ENCODE measurements around the gene ZBTB5. TPM values are rescaled to one million over a fixed set of nuclear protein-coding genes. Genes with fewer than 3 reads are reported as not detected.

ZBTB5 gene
- total and polyA plus RNA-seq, 2 of the 13 experiments (the other 11 are each of a cell fraction or from before 2014, with no cell fraction given), result 12.5 to 20.5 TPM

DNA sequence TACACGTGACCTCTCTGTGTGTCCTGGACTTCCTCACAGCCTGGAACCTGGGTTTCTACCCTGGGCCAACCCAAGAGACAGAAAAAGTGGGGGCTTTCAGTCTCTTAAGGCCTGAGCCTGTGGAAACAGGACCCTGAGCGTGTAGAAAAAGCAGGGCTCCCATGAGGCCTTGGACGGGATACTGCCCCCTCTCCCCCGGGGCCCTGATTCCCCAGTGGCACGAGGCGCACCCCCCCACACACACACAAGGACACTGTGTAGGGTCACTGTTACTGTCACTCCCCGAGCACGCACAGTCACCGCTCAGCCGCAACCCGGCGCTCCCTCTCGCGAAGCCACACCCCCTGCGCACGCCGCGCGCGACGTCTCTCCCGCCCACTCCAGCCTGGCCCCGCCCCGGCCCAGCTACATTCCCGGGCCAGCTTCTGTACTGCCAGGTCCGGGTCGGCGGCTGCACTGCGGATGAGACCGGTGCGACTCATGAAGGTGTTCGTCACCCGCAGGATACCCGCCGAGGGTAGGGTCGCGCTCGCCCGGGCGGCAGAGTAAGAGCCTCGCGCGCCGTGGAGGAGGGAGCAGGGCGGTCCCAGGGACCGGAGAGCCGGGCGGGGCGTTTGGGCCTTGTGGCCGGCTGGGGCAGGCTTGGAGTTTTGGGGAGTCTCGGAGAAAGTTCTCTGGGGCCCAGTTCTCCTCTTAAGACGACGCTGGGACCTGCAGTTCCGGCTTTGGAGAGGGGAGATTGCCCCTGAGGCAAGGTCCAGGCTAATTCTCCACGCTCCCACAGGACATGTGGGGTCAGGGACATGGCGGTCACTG is 42.8 kb downstream of the ZBTB5 start, which contains the start of gene GRHPR (continued):
- TF ChIP-seq, protein P1, sequence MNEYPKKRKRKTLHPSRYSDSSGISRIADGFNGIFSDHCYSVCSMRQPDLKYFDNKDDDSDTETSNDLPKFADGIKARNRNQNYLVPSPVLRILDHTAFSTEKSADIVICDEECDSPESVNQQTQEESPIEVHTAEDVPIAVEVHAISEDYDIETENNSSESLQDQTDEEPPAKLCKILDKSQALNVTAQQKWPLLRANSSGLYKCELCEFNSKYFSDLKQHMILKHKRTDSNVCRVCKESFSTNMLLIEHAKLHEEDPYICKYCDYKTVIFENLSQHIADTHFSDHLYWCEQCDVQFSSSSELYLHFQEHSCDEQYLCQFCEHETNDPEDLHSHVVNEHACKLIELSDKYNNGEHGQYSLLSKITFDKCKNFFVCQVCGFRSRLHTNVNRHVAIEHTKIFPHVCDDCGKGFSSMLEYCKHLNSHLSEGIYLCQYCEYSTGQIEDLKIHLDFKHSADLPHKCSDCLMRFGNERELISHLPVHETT (CRISPR knock-in tag; conservative IDR thresholded peaks at IDR 0.05), result no peak
- TF ChIP-seq, protein P2, sequence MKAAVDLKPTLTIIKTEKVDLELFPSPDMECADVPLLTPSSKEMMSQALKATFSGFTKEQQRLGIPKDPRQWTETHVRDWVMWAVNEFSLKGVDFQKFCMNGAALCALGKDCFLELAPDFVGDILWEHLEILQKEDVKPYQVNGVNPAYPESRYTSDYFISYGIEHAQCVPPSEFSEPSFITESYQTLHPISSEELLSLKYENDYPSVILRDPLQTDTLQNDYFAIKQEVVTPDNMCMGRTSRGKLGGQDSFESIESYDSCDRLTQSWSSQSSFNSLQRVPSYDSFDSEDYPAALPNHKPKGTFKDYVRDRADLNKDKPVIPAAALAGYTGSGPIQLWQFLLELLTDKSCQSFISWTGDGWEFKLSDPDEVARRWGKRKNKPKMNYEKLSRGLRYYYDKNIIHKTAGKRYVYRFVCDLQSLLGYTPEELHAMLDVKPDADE (CRISPR knock-in tag; IDR thresholded peaks at IDR 0.05), result no peak
- TF ChIP-seq SNAPC2 (CRISPR knock-in tag; IDR thresholded peaks at IDR 0.05) (no peak), JUNB (CRISPR knock-in tag; IDR thresholded peaks at IDR 0.05; ENCODE audit: borderline replicate concordance) (no peak), ZNF737 (CRISPR knock-in tag; IDR thresholded peaks at IDR 0.05; ENCODE audit: borderline replicate concordance) (no peak), CBX1 (IDR thresholded peaks at IDR 0.05; ENCODE audit: low read depth) (peak; percentile 23), PHF20 (CRISPR knock-in tag; IDR thresholded peaks at IDR 0.05) (peak; percentile 62), ZNF10 (CRISPR knock-in tag; IDR thresholded peaks at IDR 0.05; ENCODE audit: borderline replicate concordance, low read depth) (no peak), RAD21 (CRISPR knock-in tag; IDR thresholded peaks at IDR 0.05) (0 out of 2 replicates have a peak, but pooled peaks have one; percentile 15), HES4 (CRISPR knock-in tag; IDR thresholded peaks at IDR 0.05; ENCODE audit: borderline replicate concordance) (peak; percentile 71; the same call in 1 of the 2 replicates), ZMAT3 (CRISPR knock-in tag; conservative IDR thresholded peaks at IDR 0.05) (peak; percentile 92), FOSL2 (CRISPR knock-in tag; IDR thresholded peaks at IDR 0.05) (peak; percentile 53; the same call in 1 of the 2 replicates), U2AF2 (IDR thresholded peaks at IDR 0.05; ENCODE audit: low read depth, low read length) (no peak), GABPA (IDR thresholded peaks at IDR 0.05; ENCODE audit: low read depth, low read length) (no peak), GABPA (CRISPR knock-in tag; IDR thresholded peaks at IDR 0.05; ENCODE audit: low read depth) (no peak; the same call in 1 of the 2 replicates), HOXA5 (CRISPR knock-in tag; IDR thresholded peaks at IDR 0.05) (peak; percentile 71; the same call in 1 of the 2 replicates), MAFF (IDR thresholded peaks at IDR 0.05; ENCODE audit: low read depth, low read length) (no peak), SMYD3 (CRISPR knock-in tag; IDR thresholded peaks at IDR 0.05) (no peak), ZNF879 (CRISPR knock-in tag; IDR thresholded peaks at IDR 0.05) (peak; percentile 90), ZFY (CRISPR knock-in tag; IDR thresholded peaks at IDR 0.05) (peak; percentile 94)
- TF ChIP-seq, protein P3, sequence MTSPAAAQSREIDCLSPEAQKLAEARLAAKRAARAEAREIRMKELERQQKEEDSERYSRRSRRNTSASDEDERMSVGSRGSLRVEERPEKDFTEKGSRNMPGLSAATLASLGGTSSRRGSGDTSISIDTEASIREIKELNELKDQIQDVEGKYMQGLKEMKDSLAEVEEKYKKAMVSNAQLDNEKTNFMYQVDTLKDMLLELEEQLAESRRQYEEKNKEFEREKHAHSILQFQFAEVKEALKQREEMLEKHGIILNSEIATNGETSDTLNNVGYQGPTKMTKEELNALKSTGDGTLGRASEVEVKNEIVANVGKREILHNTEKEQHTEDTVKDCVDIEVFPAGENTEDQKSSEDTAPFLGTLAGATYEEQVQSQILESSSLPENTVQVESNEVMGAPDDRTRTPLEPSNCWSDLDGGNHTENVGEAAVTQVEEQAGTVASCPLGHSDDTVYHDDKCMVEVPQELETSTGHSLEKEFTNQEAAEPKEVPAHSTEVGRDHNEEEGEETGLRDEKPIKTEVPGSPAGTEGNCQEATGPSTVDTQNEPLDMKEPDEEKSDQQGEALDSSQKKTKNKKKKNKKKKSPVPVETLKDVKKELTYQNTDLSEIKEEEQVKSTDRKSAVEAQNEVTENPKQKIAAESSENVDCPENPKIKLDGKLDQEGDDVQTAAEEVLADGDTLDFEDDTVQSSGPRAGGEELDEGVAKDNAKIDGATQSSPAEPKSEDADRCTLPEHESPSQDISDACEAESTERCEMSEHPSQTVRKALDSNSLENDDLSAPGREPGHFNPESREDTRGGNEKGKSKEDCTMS (CRISPR knock-in tag; conservative IDR thresholded peaks at IDR 0.05), result no peak
- TF ChIP-seq, protein P4, sequence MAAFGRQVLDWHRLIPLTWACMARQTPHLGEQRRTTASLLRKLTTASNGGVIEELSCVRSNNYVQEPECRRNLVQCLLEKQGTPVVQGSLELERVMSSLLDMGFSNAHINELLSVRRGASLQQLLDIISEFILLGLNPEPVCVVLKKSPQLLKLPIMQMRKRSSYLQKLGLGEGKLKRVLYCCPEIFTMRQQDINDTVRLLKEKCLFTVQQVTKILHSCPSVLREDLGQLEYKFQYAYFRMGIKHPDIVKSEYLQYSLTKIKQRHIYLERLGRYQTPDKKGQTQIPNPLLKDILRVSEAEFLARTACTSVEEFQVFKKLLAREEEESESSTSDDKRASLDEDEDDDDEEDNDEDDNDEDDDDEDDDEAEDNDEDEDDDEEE (CRISPR knock-in tag; IDR thresholded peaks at IDR 0.05), result peak; percentile 93

Data from HepG2 (cell line).